GM12875 (cell line): ENCODE results near the gene AFAP1.

Experiments used
- H3K4me3 ChIP-seq: one replicate; pipeline ENCODE4 v1.5.1; 2011; ENCODE audit warnings: low read depth, low read length, control low read depth
- CTCF ChIP-seq: IDR thresholded peaks from 2 replicates; pipeline ENCODE4 v1.5.1; 2011; ENCODE audit warnings: low read depth, mild to moderate bottlenecking, control low read depth, inconsistent platforms, low read length, moderate library complexity, borderline replicate concordance; ENCODE audit not compliant: insufficient read depth

AFAP1 gene

GRCh38 chr4:7756071-7756470, 183.6 kb downstream of the AFAP1 start:
- no peak overlapping the region for H3K4me3 ChIP-seq
- no peak for TF ChIP-seq CTCF

- no peak overlapping the region for H3K4me3 ChIP-seq
- no peak for TF ChIP-seq CTCF
Observed at GRCh38 chr4:7755561-7755960, 184.1 kb downstream of the AFAP1 start.

GRCh38 chr4:7754565-7755262, 184.9 kb downstream of the AFAP1 start:
- no peak for TF ChIP-seq CTCF

GRCh38 chr4:7753931-7754465, 185.7 kb downstream of the AFAP1 start:
- no peak for TF ChIP-seq CTCF
- no peak overlapping the region for H3K4me3 ChIP-seq

More at GRCh38 chr4:7754565-7755262, 184.9 kb downstream of the AFAP1 start:
- no peak overlapping the region for H3K4me3 ChIP-seq

GRCh38 chr4:7753271-7753670, 186.4 kb downstream of the AFAP1 start:
- H3K4me3 ChIP-seq: no peak overlapping the region
- TF ChIP-seq CTCF: no peak

GRCh38 chr4:7752649-7753048, 187.0 kb downstream of the AFAP1 start:
- no peak for TF ChIP-seq CTCF
- H3K4me3 ChIP-seq: no peak overlapping the region

- TF ChIP-seq CTCF: no peak
- H3K4me3 ChIP-seq: no peak overlapping the region
Observed at GRCh38 chr4:7750972-7751371, 188.7 kb downstream of the AFAP1 start.
